Brain pericyte (primary cell): ENCODE data around the gene RBX1.
"Not testable (repeated sequence)": the region's sequence is repeated elsewhere in the genome, so short reads cannot be mapped to it uniquely, and the experiment has no call there.

Experiments used
- DNase-seq: peaks from one replicate; pipeline ENCODE4 v3.0.0-alpha.2; 2012; ENCODE audit warnings: low read depth, low spot score

RBX1 gene

DNA sequence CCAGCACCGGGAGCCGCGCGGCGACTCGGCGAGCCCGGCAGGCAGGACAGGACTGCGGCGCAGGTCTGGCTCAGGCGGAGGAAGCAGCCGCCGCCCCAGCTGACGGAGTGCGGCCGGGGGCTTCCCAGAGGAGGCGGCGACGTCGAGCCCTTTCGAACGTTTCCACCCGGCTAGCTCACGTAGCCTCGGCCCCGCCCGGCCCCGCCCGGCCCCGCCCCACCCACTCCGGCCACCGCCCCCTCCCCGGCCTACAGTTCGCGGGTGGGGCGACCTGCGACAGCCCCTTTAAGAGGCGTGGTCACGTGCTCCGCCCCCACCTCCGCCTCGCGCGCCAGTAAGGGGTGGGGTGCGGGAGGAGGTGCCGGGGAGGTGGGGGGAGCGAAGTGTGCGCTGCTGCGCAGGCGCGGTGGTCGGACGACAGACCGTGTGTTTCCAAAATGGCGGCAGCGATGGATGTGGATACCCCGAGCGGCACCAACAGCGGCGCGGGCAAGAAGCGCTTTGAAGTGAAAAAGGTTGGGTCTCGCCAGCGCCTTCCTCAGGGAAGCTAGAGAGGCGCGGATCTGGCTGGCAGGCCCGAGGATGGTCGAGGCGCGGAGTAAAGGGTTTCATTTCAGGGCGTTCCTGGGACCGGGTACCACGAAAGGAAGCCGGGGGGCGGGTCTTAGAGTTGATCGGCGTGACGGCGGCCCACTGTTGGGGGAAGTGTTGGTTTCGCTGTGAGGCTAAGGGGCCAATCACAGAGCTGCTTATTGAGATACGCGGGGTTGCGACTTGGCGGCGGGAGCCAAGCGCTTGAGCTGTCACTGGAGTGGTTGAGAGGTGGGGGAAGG, at the start of gene RBX1:
Gene RBX1 (plus strand): TSS at position 417 of the 833 bp plus-strand sequence. CDS start 21 bp downstream, at position 438.
- DNase-seq, result peak; percentile 94

DNA sequence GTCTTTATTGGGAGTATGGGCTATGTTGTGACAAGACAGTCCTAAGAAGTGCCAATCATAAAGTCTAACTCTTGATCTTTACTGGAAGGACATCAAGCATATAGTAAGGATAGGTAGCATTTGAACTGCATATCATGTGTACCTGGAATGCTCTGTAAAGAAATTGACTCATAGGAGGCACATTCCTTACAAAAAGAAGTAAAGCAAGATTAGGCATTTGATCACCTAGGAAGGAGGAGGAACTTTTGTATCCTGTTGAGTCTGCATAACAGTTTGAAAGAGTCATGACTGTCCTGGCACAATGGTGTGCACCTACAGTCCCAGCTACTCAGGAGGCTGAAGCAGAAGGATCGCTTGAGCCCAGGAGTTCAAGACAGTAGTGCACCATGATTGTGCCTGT, 47.1 kb upstream of the RBX1 start:
- no peak for DNase-seq

DNA sequence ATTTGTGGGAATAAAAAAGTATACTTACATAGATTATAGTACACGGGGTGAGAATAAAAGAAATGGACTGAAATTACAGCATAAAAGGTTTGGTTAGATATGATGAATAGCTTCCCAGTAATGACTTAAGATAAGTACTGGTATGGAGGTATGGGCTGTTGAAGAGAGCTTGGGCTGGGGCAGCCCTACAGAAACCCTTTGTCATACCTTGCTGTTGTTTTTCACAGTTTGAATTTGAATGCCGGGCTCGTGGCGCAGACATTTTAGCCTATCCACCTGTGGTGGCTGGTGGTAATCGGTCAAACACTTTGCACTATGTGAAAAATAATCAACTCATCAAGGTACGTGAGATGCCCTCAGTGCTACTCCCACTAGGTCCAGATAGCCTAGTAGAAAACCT, 42.3 kb upstream of the RBX1 start:
- no peak for DNase-seq

DNA sequence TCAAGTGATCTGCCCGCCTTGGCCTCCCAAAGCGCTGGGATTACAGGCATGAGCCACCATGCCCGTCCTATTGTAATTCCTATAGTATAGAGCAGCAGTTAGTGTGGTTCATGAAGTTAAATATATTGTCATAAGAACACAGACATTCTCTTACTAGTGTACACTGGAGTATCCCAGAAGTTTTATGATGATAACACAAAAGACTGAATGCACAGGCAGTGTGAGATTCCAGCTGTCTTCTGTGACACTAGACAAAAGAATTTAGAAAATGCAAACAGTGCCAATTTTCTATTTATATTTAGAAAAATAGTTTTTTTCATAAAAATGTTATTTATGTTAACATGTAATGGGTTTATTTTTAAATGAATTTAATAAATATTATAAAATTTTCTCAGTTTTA, 39.4 kb upstream of the RBX1 start:
- DNase-seq, result no peak

DNA sequence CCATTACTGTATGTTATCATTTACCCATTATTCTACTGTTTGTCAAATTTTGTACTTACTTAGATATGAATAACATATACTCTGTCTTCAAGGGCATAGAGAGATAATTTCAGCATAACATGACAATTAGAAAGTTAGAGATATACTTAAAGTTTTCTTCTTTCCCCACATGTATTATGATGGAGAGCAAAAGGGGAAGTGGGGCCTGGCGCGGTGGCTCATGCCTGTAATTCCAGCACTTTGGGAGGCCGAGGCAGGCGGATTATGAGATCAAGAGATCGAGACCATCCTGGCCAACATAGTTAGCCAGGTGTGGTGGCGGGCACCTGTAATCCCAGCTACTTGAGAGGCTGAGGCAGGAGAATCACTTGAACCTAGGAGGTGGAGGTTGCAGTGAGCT, 38.2 kb upstream of the RBX1 start:
- not testable (repeated sequence) for DNase-seq

DNA sequence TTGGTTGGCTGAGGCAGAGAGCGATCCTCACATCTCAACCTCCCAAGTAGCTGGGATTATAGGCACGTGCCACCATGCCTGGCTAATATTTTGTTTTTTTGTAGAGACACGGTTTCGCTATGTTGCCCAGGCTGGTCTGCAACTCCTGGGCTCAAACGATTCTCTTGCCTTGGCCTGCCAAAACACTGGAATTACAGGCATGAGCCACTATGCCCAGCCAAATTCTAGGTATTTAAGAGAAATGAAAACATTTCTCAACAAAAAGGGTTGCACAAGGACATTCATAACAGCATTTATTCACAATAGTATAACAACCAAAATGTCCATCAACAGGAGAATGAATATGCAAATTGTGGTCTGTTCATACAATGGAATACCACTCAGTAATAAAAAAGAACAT, 31.7 kb upstream of the RBX1 start:
- DNase-seq, result no peak

DNA sequence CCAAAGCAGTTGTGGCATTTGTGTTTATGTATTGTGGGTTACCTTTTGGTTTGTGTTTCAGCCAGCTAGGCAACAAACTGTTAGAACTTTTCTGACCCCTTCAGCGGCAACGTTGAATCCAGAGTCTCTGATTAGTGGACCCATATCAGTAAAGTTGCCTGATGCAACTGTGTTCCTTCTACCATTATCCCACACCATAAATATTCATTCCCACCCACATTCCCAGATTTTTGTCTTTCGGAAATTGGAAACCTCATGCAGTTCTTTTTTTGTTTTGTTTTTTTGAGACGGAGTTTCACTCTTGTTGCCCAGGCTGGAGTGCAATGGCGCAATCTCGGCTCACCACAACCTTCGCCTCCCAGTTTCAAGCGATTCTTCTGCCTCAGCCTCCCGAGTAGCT, 30.7 kb upstream of the RBX1 start:
- DNase-seq, result no peak

DNA sequence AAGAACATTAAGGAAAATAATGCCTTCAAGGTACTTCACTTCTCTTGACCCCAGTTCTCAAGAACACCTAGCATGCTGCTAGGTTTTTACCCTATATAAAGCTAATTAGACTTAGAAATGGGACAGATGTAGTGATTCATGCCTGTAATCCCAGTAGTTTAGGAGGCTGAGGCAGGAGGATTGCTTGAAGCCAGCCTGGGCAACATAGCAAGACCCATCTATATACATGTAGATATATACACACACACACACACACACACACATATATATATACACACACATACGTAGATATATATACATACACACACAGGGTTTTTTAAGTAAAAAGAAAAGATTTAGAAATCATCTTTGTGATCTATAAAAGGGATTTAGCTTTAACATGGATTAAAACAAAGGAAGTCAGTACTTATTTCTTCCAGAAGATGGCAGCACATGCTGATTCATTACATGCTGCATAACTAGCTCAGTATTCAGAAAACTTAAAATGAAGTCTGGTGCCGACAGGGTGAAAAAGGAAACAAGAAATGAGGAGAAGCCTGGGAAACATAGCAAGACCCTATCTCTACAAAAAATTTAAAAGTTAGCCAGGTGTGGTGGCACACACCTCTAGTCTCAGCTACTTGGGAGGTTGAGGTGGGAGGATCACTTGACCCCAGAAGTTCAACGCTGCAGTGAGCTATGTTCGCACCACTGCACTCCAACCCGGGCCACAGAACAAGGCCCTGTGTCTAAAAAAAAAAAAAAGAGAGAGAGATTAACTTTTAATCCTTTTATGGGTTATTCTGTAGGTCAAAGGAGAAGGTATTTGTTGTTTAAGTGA, 28.5 kb upstream of the RBX1 start:
- peak; percentile 16 for DNase-seq

DNA sequence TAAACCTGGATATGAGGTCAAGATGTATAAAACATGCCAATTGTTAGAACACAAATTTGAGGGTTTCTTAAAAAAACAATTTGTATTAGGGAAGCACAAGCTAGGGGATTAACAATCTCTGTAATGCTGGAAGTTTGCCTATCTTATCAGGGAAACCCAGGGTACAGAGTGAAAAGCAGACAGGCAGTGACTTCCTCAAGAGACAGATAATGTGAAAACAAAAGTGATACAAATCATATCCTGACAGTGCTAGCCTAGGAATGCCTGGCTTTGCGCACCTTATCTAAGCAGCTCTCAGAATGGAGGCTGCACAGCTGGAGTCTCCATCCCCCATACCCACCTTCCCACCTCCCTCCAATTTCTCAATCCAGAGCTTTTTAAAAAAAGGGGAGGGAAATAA, 22.5 kb upstream of the RBX1 start:
- no peak for DNase-seq

DNA sequence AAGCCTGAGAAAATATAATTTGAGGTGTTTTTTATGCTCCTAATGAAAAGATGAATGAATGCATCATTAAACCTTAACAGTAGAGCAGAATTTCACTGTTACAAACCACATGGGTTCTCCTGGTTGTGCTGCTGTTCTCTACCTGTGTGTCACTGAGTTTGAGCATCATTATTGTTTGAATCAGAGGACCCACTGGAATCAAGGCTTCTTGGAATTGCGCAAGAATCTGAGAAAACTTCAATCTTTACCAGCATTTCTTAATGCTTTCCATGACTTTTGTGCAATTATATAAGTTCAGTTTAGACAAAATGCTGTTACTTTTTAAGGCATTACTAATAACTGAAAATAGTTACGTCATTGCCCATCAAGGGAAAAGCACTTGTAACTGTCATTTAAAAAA, 18.8 kb upstream of the RBX1 start:
- no peak for DNase-seq

DNA sequence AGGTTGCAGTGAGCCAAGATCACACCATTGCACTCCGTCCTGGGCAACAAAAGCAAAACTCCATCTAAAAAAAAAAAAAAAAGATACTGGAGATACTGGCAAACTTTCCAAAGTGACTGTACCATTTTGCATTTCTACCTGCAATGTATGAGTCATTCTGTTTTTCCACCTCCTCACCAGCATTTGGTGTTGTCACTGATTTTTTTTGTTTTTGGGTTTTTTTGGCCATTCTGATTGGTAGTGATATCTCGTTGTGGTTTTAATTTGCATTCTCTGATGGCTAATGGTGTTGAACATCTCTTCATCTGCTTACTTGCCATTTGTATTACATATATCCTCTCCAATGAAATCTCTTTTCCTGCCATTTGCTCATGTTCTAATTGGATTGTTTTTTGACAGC, 12.0 kb upstream of the RBX1 start:
- DNase-seq, result no peak

DNA sequence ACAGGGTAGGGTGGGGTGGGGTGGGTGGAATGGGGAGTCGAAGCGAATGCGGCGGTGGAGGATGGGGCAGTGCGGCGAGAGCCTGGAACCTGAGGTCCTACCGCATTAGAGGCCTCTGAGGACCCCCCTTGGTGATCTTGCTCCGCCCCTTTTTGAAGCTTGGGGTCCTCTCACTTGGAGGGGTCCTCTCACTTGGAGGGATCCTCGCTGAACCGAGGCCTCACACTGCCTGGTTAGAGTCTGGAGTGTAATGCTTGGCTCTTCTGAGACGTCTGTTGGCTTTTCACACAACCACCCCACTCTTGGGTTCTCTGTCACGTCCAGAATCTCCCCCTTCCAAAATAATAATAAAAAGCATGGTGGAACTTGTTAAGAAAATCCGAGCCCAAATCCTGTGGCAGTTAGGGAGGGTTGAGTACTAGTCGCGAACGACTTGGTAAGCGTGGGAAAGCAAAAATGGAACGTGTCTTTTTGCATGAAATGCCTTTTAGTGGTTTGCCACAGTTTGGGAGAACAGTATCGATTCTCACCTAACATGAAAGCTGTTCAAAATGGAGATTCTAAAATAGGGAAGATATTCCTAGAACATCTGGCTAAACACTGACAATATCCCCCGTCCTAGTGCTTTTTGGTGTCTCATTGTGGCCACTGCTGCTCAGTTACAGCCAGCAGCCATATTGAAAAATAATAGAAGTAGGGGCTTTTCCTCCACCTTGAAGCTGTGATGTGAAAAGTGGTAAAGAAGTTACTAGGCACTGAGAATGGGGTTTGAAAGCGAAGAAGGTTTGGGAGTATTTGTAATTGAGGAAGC, 822 bp downstream of the RBX1 start:
- peak; percentile 4 for DNase-seq

DNA sequence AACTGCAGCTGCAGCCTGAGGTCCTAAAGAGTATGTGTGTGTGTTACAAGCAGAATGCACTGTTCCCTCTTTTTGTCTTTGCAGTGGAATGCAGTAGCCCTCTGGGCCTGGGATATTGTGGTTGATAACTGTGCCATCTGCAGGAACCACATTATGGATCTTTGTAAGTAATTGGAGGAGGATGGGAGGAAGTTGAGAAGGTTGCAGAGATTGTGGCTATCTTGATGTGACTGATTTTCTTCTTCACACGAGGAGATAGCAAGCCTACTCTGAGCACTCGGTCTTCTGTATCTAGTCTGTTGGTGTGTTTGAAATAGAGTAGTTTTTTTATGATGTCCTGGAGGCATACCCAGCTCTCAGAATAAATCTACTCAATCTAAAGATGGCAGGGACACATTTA, 2.3 kb downstream of the RBX1 start:
- DNase-seq, result no peak

DNA sequence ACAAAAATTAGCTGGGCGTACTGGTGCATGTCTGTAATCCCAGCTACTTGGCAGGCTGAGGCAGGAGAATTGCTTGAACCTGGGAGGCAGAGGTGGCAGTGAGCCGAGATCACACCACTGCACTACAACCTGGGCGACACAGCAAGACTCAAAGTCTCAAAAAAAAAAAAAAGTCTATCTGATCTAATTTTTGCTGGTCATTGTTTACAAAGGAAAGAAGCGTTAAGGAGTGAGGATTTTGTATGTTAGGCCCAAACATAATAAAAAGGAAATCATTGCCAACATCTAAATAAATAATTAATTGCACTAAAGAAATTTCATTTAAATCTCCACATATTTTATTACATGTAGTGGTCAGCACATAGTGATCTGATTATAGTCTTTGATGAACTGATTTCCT, 2.9 kb downstream of the RBX1 start:
- DNase-seq, result no peak

DNA sequence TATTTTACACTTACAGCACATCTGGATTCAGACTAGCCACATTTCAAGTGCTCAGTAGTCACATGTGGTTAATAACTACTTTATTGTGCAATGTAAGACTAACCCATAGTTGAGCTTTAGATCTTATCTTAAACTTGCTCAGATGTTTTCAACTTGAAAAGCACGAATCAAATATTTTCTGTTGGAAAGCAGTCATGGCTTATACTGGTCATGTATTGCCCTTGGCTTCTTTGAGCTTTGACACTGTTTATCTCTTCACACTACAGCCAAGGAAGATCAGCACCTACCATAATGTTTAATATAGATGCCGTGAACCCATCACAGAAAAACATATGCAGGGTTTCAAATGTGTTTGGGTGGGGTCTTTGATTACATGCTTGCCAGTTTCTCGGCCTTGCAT, 4.4 kb downstream of the RBX1 start:
- no peak for DNase-seq

DNA sequence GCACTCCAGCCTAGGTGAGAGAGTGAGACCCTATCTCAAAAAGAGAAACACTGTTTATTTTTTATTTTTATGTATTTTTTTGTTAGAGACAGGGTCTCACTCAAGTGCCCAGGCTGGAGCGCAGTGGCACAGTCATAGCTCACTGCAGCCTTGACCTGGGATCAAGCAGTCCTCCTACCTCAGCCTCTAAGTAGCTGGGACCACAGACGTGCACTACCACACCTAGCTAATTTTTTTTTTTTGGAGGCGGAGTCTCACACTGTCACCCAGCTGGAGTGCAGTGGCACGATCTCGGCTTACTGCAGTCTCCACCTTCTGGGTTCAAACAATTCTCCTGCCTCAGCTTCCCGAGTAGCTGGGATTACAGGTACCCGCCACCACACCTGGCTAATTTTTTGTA, 6.4 kb downstream of the RBX1 start:
- no peak for DNase-seq

DNA sequence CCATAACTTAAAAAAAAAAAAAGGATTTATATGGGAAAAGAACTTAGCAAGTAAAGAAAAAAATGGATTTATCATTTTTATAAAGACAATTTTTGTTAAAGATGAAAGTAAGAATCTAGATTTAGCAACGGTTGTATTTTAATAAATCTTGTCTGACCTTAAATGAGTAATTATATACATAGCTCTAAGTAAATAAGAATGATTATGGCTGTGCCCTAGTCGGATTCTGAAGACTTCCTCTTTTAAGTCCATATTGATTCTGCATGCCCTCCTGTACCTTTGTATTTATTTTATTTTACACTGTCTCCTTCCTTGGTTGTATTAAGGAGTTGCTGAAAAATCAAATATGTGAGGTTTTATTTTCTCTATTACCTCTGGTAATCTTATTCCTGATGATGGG, 7.1 kb downstream of the RBX1 start:
- DNase-seq, result no peak

DNA sequence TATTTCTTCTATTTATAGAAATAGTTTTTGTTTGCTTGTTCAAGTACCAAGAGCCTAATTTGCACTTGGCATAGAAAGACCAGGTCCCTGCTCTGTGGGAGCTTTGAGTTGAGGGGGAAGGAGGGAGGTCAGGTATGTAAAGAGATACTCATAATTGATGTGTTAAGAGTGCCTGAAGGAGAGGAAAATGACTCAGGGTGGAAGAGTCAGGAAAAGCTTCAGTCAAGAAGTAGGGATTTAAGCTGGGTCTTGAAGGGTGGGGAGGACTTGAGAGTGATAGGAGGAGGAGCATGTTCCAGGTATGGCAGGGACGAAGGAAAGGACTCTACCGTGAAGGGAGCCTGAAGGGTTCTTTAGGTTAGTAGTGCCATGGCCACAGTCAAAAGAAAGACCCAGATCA, 9.0 kb downstream of the RBX1 start:
- no peak for DNase-seq

DNA sequence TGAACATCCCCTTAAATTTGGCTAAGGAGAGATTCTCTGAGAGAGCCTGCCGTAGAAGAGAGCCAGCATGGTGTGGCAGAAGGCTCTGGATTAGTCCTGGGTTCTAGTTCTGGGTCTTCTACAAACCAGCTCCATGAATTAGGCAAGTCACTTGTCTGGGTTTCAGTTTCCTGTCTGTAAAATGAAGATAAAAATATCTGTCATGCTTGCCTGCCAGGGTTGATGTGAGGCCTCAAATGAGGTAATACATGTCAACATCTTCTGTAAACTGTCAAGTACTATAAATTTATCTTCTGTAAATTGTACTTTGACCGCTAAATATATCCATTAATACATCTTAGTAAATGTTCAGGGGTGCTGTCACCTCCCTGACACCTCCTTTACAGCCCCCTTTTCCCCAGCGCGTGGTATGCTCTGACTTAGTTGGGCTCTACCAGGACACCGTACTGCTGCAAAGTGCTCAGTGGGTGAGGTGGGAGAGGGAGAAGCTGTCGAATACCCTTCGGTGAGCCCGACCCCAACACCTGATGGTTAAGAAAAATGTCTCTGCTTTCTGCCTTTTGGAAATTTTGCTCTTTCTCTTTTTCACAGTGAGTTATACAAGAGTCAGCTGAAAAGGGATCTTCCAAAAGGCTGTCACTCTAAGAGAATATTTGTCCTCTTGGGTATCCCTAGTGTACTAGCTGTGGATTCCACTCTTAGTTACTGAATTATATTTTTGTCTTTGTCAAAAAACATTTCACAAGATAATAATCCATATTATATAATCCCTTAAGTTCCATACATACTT, 15.0 kb downstream of the RBX1 start:
- DNase-seq, result no peak

DNA sequence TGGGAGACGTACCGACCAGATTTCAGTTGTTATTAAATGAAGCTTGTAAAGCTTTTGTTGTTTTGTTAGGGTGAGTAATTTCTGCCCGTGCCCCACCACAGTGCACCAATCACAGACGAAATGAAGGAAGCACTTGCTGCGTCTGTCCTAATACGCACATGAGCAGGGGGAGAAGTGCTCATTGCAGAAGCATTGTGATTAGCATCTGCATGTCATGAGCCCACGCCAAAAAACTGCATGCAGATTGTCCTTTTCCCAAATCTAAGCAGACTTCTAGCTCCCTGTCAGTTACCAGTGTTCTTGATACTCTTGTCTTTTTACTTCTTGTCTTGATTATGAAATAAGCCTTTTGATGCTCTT, 15.5 kb downstream of the RBX1 start:
- no peak for DNase-seq

DNA sequence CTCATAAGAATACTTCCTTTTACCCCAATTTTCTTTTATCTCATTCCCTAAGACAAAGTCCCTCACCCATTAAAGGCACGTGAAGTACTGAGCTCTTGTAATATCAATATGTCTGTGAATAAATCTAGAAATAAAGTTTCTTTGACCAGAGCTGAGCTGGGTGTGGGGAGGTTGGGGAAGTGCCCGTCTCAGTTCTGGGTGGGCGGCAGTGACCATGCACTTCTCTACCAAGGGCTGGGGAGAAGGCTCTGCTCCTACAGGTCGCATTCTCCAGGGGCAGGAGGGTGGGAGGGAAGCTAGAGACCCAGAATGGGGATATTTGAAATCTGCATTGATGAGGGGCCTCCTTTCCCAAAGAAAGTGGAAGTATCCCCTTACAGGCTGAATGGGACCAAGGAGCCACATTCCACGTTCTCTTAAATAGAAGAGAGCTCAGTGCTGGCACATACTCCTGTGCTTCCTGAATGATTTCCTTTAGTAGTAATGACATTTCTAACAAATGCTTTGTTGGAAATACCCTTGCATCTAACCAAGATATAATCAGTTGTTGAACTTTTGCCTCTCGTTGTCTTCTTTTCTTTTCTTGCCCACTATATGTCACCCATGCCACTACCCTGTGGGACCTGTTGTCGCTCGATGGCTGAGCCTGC, 16.1 kb downstream of the RBX1 start:
- DNase-seq, result no peak
